GM15510 (cell line): ENCODE measurements around the gene BEST2.

Experiments
- POLR2A ChIP-seq: IDR thresholded peaks from 3 replicates; pipeline ENCODE4 v1.6.1; 2011; ENCODE audit warnings: borderline replicate concordance; ENCODE audit not compliant: insufficient read length; ENCODE audit errors: extremely low read depth

BEST2 gene

DNA sequence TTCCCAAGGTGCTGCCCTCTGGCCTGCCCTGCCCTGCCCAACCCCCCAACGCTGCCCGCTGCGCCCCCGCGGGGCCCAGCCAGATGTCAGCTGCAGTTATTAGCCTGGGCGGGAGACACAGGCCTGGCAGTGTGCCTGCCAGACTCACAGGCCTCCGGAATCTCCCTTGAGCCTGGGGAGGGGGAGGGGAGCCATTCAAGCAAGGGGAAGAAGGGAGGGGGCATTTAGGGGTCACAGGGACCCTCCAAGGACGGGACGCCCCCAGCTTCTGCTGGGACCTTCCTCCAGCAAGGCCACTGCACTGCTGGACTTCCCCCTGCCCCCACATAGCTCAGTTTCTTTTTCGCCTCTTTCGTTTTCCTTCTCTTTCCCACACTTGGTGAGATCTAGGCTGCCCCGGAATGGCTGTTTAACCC, 37.1 kb downstream of the BEST2 start:
- peak; percentile 55 for TF ChIP-seq POLR2A

DNA sequence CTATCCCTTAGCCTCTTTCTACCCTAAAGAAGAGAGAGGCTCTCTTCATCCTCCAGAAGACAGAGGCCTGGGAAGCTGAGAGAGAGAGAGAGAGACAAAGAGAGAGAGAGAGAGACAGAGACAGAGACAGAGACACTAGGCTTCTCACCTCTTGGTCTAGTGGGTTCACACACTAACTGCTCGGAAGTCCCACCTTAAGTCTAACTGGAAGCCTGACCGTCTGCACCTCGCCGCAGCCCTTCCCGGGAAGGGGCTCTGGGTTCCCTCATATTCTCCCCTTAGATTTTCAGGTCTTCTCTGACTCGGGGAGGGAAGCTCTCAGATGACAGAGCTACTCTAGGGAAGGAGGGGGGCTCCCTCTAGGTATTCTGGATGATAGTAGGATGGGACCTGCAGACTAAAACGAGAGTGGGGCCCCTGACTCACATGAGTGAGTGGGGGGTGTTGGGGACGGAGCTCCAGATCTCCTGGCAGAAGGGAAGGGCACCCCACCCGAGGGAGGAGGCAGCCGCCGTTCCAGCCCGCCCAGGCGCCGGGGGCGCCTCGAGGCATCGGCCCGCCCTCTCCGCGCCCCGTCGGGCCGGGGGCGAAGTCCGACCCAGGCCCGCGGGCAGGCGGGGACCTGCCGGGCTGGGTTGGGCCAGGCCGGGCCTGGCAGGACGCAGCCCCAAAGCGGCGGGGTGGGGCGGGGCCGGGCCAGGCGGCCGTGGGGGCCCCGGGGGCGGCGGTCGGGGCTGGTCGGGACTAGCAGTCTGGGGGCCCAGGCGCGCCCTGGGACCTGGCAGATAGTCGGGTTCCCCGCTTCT, 37.7 kb downstream of the BEST2 start:
- peak; percentile 73 for TF ChIP-seq POLR2A

DNA sequence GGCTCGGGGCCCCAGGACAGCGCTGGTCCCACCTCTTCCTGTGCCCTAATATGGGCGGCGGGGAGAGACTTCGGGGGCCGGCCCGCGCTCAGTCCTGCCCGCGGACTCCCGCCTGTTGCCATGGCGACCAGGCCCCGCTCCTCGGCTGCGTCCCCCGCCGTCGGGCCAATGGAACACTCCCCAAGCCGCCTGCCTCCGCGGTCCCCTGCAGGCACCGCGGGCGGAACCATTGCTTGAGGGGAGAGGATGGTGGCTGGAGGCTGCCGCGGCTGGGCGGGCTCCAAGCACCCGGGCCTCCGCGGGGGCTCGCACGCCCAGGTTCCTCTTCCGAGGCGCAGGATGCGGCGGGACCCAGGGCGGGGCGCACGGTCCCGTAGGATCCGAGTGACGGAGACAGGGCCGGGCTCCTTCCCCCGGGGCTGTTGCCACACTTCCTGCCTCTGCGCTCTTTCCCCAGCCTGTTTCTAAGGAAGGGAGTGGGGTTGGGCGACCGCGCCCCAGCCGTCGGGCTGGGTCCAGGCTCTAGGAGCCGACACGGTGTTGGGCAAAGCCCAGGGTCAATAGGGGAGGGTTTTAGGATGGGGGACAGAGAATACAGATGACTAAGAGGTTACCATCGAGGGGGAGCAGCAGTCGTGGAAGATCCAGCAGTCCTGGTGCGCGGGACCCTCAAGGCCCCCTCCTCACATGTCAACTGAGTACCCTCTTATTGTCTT, 38.5 kb downstream of the BEST2 start:
- peak; percentile 22 for TF ChIP-seq POLR2A

DNA sequence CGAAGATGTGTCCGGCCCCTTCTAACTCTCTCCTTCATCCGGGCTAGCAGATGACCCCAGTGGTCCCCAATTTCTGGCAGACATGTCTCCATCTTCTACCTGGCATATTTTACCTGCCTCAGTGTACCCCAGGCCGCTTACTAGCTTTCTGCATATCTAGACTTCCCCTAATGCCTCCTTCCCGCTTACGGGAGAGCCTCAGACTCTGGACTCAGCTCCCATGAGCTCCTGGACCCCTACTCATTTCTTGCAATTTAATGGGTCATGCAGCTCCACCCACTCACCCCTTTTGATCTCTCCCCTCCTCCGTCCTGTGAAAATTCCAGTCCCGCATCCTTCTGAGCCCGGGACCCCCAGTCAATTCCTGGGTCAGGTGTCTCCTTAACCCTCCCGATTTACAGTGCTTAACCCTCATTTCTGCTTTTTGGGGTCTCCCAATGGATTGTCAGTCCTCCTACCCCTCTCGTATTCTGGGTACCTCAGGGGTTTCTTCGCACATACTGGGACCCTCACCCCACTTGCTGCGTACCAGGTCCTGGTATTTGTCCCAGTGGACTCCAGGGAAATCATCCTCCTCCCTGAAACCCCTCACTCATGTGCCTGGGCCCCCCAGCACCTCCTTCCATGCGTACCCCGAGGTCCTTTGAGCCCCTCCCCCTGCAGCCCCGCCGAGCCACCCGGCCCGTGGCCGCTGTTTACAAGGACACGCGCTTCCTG, 39.2 kb downstream of the BEST2 start:
- no peak for TF ChIP-seq POLR2A

DNA sequence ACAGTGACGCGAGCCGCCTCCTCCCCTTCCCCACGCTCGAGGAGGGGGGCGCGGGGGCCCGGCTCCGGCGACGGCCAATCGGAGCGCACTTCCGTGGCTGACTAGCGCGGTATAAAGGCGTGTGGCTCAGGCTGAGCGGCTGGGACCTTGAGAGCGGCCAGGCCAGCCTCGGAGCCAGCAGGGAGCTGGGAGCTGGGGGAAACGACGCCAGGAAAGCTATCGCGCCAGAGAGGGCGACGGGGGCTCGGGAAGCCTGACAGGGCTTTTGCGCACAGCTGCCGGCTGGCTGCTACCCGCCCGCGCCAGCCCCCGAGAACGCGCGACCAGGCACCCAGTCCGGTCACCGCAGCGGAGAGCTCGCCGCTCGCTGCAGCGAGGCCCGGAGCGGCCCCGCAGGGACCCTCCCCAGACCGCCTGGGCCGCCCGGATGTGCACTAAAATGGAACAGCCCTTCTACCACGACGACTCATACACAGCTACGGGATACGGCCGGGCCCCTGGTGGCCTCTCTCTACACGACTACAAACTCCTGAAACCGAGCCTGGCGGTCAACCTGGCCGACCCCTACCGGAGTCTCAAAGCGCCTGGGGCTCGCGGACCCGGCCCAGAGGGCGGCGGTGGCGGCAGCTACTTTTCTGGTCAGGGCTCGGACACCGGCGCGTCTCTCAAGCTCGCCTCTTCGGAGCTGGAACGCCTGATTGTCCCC, 39.9 kb downstream of the BEST2 start, which contains the start of gene JUNB:
TSS of gene JUNB (plus strand) at position 142 of the 706 bp plus-strand sequence. CDS start at position 428, 286 bp downstream.
- TF ChIP-seq POLR2A: peak; percentile 100

DNA sequence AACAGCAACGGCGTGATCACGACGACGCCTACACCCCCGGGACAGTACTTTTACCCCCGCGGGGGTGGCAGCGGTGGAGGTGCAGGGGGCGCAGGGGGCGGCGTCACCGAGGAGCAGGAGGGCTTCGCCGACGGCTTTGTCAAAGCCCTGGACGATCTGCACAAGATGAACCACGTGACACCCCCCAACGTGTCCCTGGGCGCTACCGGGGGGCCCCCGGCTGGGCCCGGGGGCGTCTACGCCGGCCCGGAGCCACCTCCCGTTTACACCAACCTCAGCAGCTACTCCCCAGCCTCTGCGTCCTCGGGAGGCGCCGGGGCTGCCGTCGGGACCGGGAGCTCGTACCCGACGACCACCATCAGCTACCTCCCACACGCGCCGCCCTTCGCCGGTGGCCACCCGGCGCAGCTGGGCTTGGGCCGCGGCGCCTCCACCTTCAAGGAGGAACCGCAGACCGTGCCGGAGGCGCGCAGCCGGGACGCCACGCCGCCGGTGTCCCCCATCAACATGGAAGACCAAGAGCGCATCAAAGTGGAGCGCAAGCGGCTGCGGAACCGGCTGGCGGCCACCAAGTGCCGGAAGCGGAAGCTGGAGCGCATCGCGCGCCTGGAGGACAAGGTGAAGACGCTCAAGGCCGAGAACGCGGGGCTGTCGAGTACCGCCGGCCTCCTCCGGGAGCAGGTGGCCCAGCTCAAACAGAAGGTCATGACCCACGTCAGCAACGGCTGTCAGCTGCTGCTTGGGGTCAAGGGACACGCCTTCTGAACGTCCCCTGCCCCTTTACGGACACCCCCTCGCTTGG, 40.7 kb downstream of the BEST2 start:
- peak; percentile 66 for TF ChIP-seq POLR2A

DNA sequence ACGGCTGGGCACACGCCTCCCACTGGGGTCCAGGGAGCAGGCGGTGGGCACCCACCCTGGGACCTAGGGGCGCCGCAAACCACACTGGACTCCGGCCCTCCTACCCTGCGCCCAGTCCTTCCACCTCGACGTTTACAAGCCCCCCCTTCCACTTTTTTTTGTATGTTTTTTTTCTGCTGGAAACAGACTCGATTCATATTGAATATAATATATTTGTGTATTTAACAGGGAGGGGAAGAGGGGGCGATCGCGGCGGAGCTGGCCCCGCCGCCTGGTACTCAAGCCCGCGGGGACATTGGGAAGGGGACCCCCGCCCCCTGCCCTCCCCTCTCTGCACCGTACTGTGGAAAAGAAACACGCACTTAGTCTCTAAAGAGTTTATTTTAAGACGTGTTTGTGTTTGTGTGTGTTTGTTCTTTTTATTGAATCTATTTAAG, 41.3 kb downstream of the BEST2 start:
- no peak for TF ChIP-seq POLR2A

DNA sequence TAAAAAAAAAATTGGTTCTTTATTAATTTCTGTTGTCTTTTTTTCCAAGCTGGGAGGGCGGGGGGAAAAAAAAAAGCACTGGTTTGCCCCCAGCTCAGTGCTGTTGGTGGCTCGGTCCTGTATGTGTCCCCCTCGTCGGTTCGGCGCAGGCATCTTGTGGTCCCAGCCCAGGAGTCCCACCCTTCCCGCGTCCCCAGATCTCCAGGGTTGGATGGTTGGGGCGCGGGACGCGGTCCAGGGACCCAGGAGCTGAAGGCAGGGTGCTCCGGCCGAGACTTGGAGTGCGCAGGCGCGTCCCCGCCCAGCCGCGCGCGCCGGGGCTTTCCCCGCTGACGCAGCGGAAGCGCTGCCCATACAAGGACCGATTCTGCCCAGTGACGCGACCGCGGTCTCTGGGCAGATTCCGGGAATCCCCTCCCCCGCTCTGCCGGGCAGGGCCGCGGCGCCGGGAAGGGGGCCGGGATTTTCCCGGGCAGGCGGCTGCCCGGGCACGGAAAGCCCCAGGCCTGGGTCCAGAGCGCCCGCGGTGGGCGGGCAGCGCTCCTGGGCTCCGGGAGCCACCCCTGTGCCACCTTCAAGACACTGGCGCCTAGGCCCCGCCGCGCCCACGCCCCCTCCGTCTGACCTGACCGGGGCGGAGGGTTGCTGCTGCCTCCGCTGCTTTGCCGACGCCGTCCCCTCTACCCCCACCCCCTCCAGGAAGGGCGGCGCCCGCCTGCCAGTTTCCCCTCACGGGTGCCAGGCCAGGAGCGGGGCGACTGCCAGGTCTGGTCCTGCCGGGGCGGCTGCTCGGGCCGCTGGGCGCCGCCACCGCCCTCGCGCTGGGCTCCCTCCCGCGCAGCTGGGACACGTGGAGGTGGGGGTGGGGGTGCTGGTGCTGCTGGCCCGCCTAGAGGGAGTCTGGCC, 42.0 kb downstream of the BEST2 start:
- peak; percentile 81 for TF ChIP-seq POLR2A

DNA sequence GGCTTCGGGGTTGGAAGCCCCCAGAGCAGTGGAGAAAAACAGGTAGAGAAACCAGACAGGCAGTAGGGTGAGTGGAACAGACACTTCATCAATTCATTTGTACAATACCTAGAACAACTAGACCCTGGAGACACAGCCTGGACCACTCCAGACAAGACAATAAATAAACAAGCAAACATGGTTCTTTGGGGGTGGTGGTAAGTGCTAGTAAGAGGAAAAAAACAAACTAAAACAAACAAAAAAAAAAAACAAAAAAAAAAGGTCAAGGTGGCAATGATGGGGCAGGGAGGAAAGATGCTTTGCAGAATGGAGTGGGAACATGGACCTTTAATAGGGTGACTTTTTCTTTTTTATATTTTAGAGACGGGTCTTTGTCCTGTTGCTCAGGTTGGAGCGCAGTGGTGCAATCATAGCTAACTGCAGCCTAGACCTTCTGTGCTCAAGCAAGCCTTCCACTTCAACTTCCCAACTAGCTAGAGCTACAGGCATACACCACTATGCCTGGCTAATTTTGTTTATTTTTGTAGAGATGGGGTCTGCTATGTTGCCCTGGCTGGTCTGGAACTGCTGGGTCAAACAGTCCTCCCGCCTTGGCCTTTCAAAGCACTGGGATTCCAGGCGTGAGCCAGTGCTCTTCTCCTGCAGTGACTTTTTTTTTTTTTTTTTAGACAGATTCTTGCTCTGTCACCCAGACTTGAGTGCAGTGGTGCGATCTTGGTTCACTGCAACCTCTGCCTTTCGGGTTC, 42.8 kb downstream of the BEST2 start:
- no peak for TF ChIP-seq POLR2A

DNA sequence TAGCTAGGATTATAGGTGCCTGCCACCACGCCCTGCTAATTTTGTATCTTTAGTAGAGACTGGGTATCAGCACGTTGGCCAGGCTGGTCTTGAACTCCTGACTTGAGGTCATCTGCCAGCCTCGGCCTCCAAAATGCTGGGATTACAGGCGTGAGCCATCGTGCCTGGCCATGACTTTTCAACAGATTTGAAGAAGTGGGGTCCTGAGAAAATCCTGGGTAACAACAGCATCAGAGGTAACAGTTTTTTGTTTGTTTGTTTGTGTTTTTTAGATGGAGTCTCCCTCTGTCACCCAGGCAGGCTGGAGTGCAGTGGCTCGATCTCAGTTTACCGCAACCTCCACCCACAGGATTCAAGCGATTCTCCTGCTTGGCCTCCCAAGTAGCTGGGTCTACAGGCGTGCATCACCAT, 43.4 kb downstream of the BEST2 start:
- no peak for TF ChIP-seq POLR2A

DNA sequence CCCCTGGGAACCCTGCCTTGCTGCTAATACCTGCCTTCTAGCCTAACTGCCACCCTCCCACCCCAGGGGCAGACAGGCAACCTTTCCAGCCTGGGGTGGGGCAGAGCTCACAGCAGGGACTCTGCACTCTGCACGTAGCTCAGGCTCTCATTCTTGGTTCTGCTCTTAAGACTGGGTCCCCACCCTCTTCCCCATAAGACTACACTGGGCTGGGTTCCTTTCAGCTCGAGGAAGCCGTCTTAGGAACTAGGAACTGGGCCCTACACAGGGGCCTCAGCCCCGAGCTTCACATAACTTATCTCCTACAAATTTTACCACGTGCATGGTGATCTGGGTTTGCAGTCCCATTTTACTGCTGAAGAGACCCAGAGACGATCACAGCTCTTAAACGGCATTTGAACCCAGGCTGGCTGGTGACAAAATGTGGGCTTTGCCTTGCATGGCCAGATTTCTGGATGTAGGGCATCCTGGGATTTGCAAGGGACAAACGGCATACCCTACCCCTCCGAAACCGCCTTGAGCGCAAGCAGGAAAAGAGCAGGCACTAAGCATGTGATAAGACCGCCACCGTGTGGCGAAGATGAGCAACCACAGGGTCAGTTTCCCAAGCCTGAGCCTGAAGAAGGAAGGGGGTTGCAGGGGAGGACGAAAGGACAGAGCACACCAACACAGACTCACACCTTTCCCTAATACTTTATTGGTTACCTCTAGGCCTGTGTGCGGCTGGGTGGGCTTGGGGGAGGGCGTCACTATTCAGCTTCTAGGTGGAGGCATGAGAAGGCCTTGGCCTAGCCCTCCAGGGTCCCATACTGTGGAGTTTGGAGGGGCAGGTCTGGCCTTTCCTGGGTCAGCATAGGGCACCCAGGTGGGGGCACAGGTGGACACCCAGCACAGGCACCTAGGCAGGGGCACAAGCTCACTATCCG, 44.8 kb downstream of the BEST2 start:
- TF ChIP-seq POLR2A: no peak
